ENCODE measurements around the gene ALDH2. TPM values are rescaled to one million over a fixed set of nuclear protein-coding genes. Genes with fewer than 3 reads are reported as not detected.

The ALDH2 gene
- total RNA-seq, 2 donors from 2014 or later = 76.6 to 91.4 TPM

DNA sequence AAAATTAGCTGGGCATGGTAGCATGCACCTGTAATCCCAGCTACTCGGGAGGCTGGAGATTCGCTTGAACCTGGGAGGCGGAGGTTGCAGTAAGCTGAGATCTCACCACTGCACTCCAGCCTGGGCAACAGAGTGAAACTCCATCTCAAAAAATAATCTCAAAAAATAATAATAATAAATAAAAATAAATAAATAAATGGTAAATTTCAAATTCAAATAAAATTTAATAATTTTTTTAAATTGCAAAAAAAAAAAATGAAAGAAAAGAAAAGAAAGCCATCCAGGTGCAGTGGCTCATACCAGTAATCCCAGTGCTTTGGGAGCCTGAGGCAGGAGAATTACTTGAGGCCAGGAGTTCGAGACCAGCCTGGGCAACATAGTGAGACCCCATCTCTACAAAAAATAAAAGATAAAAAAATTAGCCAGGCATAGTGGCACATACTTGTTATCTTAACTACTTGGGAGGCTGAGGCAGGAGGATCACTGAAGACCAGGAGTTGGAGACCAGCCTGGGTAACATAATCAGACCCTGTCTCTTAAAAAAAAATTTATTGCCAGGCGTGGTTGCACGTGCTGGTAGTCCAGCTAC is 36.4 kb downstream of the ALDH2 start:
- no peak overlapping the region for H3K27ac ChIP-seq (ENCODE audit: low read depth, low read length)
- no peaks in the 10 kb centered on the region for H3K4me1 Mint-ChIP-seq

DNA sequence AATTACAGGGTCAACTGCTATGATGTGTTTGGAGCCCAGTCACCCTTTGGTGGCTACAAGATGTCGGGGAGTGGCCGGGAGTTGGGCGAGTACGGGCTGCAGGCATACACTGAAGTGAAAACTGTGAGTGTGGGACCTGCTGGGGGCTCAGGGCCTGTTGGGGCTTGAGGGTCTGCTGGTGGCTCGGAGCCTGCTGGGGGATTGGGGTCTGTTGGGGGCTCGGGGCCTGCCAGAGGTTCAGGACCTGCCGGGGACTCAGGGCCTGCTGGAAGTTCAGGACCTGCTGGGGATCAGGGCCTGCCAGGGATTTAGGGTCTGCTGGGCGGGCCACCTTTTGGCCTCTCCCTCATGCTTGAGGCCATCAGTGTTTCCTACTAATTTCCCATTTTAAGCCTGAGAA is 37.1 kb downstream of the ALDH2 start:
- peaks cover 55% of the 10 kb centered on the region for H3K36me3 ChIP-seq (ENCODE audit: control insufficient read depth, insufficient read depth, low read length)
- H3K36me3 Mint-ChIP-seq (ENCODE audit: low read depth) = peaks cover 64% of the 10 kb centered on the region
- H3K9me3 Mint-ChIP-seq = peaks cover 2% of the 10 kb centered on the region
- H3K27me3 Mint-ChIP-seq (ENCODE audit: insufficient read depth) = no peaks in the 10 kb centered on the region
- H3K9me3 ChIP-seq (ENCODE audit: control insufficient read depth, low read length) = no peaks in the 10 kb centered on the region
- no peak for DNase-seq
- no peaks in the 10 kb centered on the region for H3K4me1 Mint-ChIP-seq
- H3K4me3 ChIP-seq (ENCODE audit: low read length) = no peak overlapping the region
- no peak overlapping the region for H3K9ac ChIP-seq (ENCODE audit: extremely low read depth, low read length, poor library complexity, severe bottlenecking)
- TF ChIP-seq, protein P1, sequence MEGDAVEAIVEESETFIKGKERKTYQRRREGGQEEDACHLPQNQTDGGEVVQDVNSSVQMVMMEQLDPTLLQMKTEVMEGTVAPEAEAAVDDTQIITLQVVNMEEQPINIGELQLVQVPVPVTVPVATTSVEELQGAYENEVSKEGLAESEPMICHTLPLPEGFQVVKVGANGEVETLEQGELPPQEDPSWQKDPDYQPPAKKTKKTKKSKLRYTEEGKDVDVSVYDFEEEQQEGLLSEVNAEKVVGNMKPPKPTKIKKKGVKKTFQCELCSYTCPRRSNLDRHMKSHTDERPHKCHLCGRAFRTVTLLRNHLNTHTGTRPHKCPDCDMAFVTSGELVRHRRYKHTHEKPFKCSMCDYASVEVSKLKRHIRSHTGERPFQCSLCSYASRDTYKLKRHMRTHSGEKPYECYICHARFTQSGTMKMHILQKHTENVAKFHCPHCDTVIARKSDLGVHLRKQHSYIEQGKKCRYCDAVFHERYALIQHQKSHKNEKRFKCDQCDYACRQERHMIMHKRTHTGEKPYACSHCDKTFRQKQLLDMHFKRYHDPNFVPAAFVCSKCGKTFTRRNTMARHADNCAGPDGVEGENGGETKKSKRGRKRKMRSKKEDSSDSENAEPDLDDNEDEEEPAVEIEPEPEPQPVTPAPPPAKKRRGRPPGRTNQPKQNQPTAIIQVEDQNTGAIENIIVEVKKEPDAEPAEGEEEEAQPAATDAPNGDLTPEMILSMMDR (conservative IDR thresholded peaks at IDR 0.05) = no peak
- no peak overlapping the region for H3K27ac ChIP-seq (ENCODE audit: low read depth, low read length)
- H3K27ac Mint-ChIP-seq = no peak overlapping the region
- WGBS, 2 experiments (ENCODE audit: insufficient coverage in 1 of 2, insufficient read length in 1 of 2) = 95 to 100% methylated on average over 1 to 8 of the region's 8 CpGs
- H3K4me1 ChIP-seq (ENCODE audit: control insufficient read depth, insufficient read depth, low read length) = no peaks in the 10 kb centered on the region
- H3K4me3 Mint-ChIP-seq = no peak overlapping the region
- H3K27me3 ChIP-seq (ENCODE audit: control insufficient read depth, insufficient read depth, low read length, poor library complexity, severe bottlenecking) = no peaks in the 10 kb centered on the region

More for the DNA sequence above, 36.4 kb downstream of the ALDH2 start:
- H3K36me3 Mint-ChIP-seq (ENCODE audit: low read depth) = peaks cover 61% of the 10 kb centered on the region
- H3K27ac Mint-ChIP-seq = no peak overlapping the region
- no peaks in the 10 kb centered on the region for H3K4me1 ChIP-seq (ENCODE audit: control insufficient read depth, insufficient read depth, low read length)
- H3K4me3 ChIP-seq (ENCODE audit: low read length) = no peak overlapping the region
- no peaks in the 10 kb centered on the region for H3K27me3 Mint-ChIP-seq (ENCODE audit: insufficient read depth)
- H3K36me3 ChIP-seq (ENCODE audit: control insufficient read depth, insufficient read depth, low read length) = peaks cover 58% of the 10 kb centered on the region
- H3K9ac ChIP-seq (ENCODE audit: extremely low read depth, low read length, poor library complexity, severe bottlenecking) = no peak overlapping the region
- no peaks in the 10 kb centered on the region for H3K27me3 ChIP-seq (ENCODE audit: control insufficient read depth, insufficient read depth, low read length, poor library complexity, severe bottlenecking)
- no peak overlapping the region for H3K4me3 Mint-ChIP-seq
- no peaks in the 10 kb centered on the region for H3K9me3 ChIP-seq (ENCODE audit: control insufficient read depth, low read length)
- DNase-seq = no peak
- WGBS, 2 experiments (ENCODE audit: insufficient coverage in 1 of 2, insufficient read length in 1 of 2) = 95 to 100% methylated on average over 2 to 6 of the region's 6 CpGs
- peaks cover 2% of the 10 kb centered on the region for H3K9me3 Mint-ChIP-seq
- TF ChIP-seq, protein P1 (conservative IDR thresholded peaks at IDR 0.05) = no peak

DNA sequence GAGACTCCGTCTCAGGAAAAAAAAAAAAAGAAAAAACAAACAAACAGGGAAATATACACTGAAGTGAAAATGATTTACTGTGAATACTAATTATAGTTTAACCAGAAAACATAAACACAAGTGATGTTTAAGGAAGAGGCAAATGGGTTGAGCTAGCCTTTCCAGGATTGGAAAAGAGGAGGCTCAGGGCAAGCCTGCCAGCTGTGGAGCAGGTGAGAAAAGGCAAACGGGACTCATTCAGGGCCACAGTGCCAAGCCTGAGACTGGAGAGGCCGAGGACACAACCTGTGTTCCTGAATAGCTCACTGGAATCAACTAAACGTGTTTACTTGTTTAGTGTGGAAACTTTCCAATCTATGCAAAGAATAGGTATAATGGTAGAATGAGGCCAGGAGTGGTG is 39.6 kb downstream of the ALDH2 start:
- H3K27me3 ChIP-seq (ENCODE audit: control insufficient read depth, insufficient read depth, low read length, poor library complexity, severe bottlenecking) = no peaks in the 10 kb centered on the region
- DNase-seq = no peak

More for the DNA sequence above, 39.6 kb downstream of the ALDH2 start:
- Histone ChIP-seq H3K4me1 (ENCODE audit: control insufficient read depth, insufficient read depth, low read length) (no peaks in the 10 kb centered on the region), H3K9me3 (ENCODE audit: control insufficient read depth, low read length) (no peaks in the 10 kb centered on the region), H3K4me3 (ENCODE audit: low read length) (no peak overlapping the region), H3K36me3 (ENCODE audit: control insufficient read depth, insufficient read depth, low read length) (peaks cover 49% of the 10 kb centered on the region), H3K27ac (ENCODE audit: low read depth, low read length) (no peak overlapping the region), H3K9ac (ENCODE audit: extremely low read depth, low read length, poor library complexity, severe bottlenecking) (no peak overlapping the region)
- Mint-ChIP-seq H3K4me3 (no peak overlapping the region), H3K27me3 (ENCODE audit: insufficient read depth) (no peaks in the 10 kb centered on the region), H3K4me1 (no peaks in the 10 kb centered on the region), H3K27ac (no peak overlapping the region), H3K36me3 (ENCODE audit: low read depth) (peaks cover 64% of the 10 kb centered on the region), H3K9me3 (peaks cover 2% of the 10 kb centered on the region)
- 96 to 97% methylated on average over 3 of the region's 4 CpGs for WGBS, 2 experiments (ENCODE audit: insufficient coverage in 1 of 2, insufficient read length in 1 of 2)
- TF ChIP-seq, protein P1 (conservative IDR thresholded peaks at IDR 0.05) = no peak
